GM18526 (cell line): ENCODE results near the gene ST3GAL6.

Source experiments
- POLR2A ChIP-seq: IDR thresholded peaks from 3 replicates; pipeline ENCODE4 v1.6.1; 2011; ENCODE audit not compliant: insufficient read length; ENCODE audit errors: extremely low read depth

ST3GAL6 gene

GRCh38 chr3:98799479-98799878 lies 36.3 kb downstream of the ST3GAL6 start:
- no peak for TF ChIP-seq POLR2A

GRCh38 chr3:98800401-98800800 lies 37.3 kb downstream of the ST3GAL6 start:
- TF ChIP-seq POLR2A: no peak

GRCh38 chr3:98801043-98801747 lies 38.1 kb downstream of the ST3GAL6 start:
- no peak for TF ChIP-seq POLR2A

GRCh38 chr3:98805571-98805970 lies 42.4 kb downstream of the ST3GAL6 start:
- TF ChIP-seq POLR2A: no peak

GRCh38 chr3:98806521-98806920 lies 43.4 kb downstream of the ST3GAL6 start:
- TF ChIP-seq POLR2A: no peak

- no peak for TF ChIP-seq POLR2A
Measured at GRCh38 chr3:98807011-98807410, 43.9 kb downstream of the ST3GAL6 start.

- no peak for TF ChIP-seq POLR2A
Measured at GRCh38 chr3:98807561-98807960, 44.4 kb downstream of the ST3GAL6 start.

- no peak for TF ChIP-seq POLR2A
Measured at GRCh38 chr3:98808071-98808470, 44.9 kb downstream of the ST3GAL6 start.

- no peak for TF ChIP-seq POLR2A
Measured at GRCh38 chr3:98809557-98809956, 46.4 kb downstream of the ST3GAL6 start.

- TF ChIP-seq POLR2A: no peak
Measured at GRCh38 chr3:98811048-98811447, 47.9 kb downstream of the ST3GAL6 start.

- no peak for TF ChIP-seq POLR2A
Measured at GRCh38 chr3:98812851-98813374, 49.8 kb downstream of the ST3GAL6 start.

- no peak for TF ChIP-seq POLR2A
Measured at GRCh38 chr3:98814817-98815420, 51.8 kb downstream of the ST3GAL6 start.

GRCh38 chr3:98817547-98818041 lies 54.5 kb downstream of the ST3GAL6 start:
- TF ChIP-seq POLR2A: no peak

- TF ChIP-seq POLR2A: no peak
Measured at GRCh38 chr3:98821063-98821462, 57.9 kb downstream of the ST3GAL6 start.

- TF ChIP-seq POLR2A: no peak
Measured at GRCh38 chr3:98823791-98824190, 60.7 kb downstream of the ST3GAL6 start.

- no peak for TF ChIP-seq POLR2A
Measured at GRCh38 chr3:98824256-98824655, 61.1 kb downstream of the ST3GAL6 start.

GRCh38 chr3:98826126-98826525 lies 63.0 kb downstream of the ST3GAL6 start:
- TF ChIP-seq POLR2A: no peak

GRCh38 chr3:98827221-98827920 lies 64.2 kb downstream of the ST3GAL6 start:
- no peak for TF ChIP-seq POLR2A
